ENCODE data around the gene PSD2.

DNA sequence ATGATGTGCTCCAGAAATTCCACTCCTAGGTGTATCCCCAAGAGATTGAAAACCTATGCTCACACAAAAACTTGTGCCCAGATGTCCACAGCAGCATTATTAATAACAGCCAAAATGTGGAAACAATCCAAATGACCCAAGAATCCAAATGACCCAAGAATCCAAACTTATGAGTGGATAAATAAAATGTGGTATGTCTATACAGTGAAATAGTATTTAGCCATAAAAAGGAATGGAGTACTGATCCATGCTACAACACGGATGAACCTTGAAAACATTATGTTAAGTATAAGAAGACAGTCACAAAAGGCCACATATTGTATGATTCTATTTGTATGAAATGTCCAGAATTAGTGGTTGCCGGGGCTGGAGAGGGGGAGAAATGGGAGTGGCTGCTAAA is 80.3 kb downstream of the PSD2 start:
- TF ChIP-seq POLR2A (IDR thresholded peaks at IDR 0.05) = no peak
- TF ChIP-seq, protein P1, sequence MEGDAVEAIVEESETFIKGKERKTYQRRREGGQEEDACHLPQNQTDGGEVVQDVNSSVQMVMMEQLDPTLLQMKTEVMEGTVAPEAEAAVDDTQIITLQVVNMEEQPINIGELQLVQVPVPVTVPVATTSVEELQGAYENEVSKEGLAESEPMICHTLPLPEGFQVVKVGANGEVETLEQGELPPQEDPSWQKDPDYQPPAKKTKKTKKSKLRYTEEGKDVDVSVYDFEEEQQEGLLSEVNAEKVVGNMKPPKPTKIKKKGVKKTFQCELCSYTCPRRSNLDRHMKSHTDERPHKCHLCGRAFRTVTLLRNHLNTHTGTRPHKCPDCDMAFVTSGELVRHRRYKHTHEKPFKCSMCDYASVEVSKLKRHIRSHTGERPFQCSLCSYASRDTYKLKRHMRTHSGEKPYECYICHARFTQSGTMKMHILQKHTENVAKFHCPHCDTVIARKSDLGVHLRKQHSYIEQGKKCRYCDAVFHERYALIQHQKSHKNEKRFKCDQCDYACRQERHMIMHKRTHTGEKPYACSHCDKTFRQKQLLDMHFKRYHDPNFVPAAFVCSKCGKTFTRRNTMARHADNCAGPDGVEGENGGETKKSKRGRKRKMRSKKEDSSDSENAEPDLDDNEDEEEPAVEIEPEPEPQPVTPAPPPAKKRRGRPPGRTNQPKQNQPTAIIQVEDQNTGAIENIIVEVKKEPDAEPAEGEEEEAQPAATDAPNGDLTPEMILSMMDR (IDR thresholded peaks at IDR 0.05) = no peak

All from heart left ventricle (tissue), 13 donors.